ENCODE results near the gene VPS26C. TPM values are rescaled to one million over a fixed set of nuclear protein-coding genes. Genes with fewer than 3 reads are reported as not detected.
A peak's percentile ranks its signal among the peaks of the same experiment; 100 is the strongest.
"Not testable (repeated sequence)": the region's sequence is repeated elsewhere in the genome, so short reads cannot be mapped to it uniquely, and the experiment has no call there.

VPS26C gene
- total RNA-seq (ENCODE audit: unreplicated experiment) = 63.8 TPM
- long read RNA-seq, transcript VPS26C-201 (8 exons, 3,256 nt) = major isoform, 14 of 24 reads
- long read RNA-seq, partial matches to known transcripts = 2 of 24 reads
- long read RNA-seq, other reads (novel, unspliced or antisense) = 4 of 24 reads

- H3K9me3 Mint-ChIP-seq (ENCODE audit: unreplicated experiment) = no peaks in the 10 kb centered on the region
- DNase-seq (ENCODE audit: low spot score) = peak; percentile 97
- H3K27me3 Mint-ChIP-seq (ENCODE audit: unreplicated experiment) = peaks cover 6% of the 10 kb centered on the region
- H3K4me1 Mint-ChIP-seq (ENCODE audit: unreplicated experiment) = peaks cover 25% of the 10 kb centered on the region
- H3K27ac Mint-ChIP-seq (ENCODE audit: unreplicated experiment) = peak within 1 kb of the TSS; percentile 91
- TF ChIP-seq CTCF (IDR thresholded peaks at IDR 0.05; ENCODE audit: unreplicated experiment) = no peak
- no peaks in the 10 kb centered on the region for H3K36me3 Mint-ChIP-seq (ENCODE audit: low read depth, unreplicated experiment)
- peak within 1 kb of the TSS; percentile 98 for H3K4me3 Mint-ChIP-seq (ENCODE audit: unreplicated experiment)
Measured at GRCh38 chr21:37267269-37268185, at the start of gene VPS26C. TSS of gene VPS26C (minus strand) at chr21:37267334. CDS start at chr21:37267294, 40 bp downstream.

GRCh38 chr21:37316072-37316471 lies 48.9 kb upstream of the VPS26C start:
- H3K9me3 Mint-ChIP-seq (ENCODE audit: unreplicated experiment); H3K4me3 Mint-ChIP-seq (ENCODE audit: unreplicated experiment); H3K36me3 Mint-ChIP-seq (ENCODE audit: low read depth, unreplicated experiment): not testable (repeated sequence)

GRCh38 chr21:37300114-37300751 lies 33.1 kb upstream of the VPS26C start:
- H3K27me3 Mint-ChIP-seq (ENCODE audit: unreplicated experiment) = peaks cover 3% of the 10 kb centered on the region
- no peak for TF ChIP-seq CTCF (IDR thresholded peaks at IDR 0.05; ENCODE audit: unreplicated experiment)
- H3K4me1 Mint-ChIP-seq (ENCODE audit: unreplicated experiment) = peaks cover 4% of the 10 kb centered on the region
- no peak overlapping the region for H3K4me3 Mint-ChIP-seq (ENCODE audit: unreplicated experiment)
- DNase-seq (ENCODE audit: low spot score) = no peak
- no peaks in the 10 kb centered on the region for H3K36me3 Mint-ChIP-seq (ENCODE audit: low read depth, unreplicated experiment)
- no peak overlapping the region for H3K27ac Mint-ChIP-seq (ENCODE audit: unreplicated experiment)
- H3K9me3 Mint-ChIP-seq (ENCODE audit: unreplicated experiment) = no peaks in the 10 kb centered on the region

More at GRCh38 chr21:37316072-37316471, 48.9 kb upstream of the VPS26C start:
- not testable (repeated sequence) for DNase-seq (ENCODE audit: low spot score); H3K27ac Mint-ChIP-seq (ENCODE audit: unreplicated experiment); H3K27me3 Mint-ChIP-seq (ENCODE audit: unreplicated experiment); H3K4me1 Mint-ChIP-seq (ENCODE audit: unreplicated experiment)

GRCh38 chr21:37297364-37297763 lies 30.2 kb upstream of the VPS26C start:
- Mint-ChIP-seq H3K4me1 (ENCODE audit: unreplicated experiment) (peaks cover 18% of the 10 kb centered on the region), H3K4me3 (ENCODE audit: unreplicated experiment) (no peak overlapping the region), H3K9me3 (ENCODE audit: unreplicated experiment) (no peaks in the 10 kb centered on the region), H3K27me3 (ENCODE audit: unreplicated experiment) (no peaks in the 10 kb centered on the region), H3K36me3 (ENCODE audit: low read depth, unreplicated experiment) (no peaks in the 10 kb centered on the region), H3K27ac (ENCODE audit: unreplicated experiment) (no peak overlapping the region)
- no peak for DNase-seq (ENCODE audit: low spot score)
- no peak for TF ChIP-seq CTCF (IDR thresholded peaks at IDR 0.05; ENCODE audit: unreplicated experiment)

GRCh38 chr21:37294679-37295078 lies 27.5 kb upstream of the VPS26C start:
- Mint-ChIP-seq H3K36me3 (ENCODE audit: low read depth, unreplicated experiment) (no peaks in the 10 kb centered on the region), H3K4me1 (ENCODE audit: unreplicated experiment) (peaks cover 21% of the 10 kb centered on the region), H3K4me3 (ENCODE audit: unreplicated experiment) (no peak overlapping the region), H3K27ac (ENCODE audit: unreplicated experiment) (no peak overlapping the region), H3K27me3 (ENCODE audit: unreplicated experiment) (no peaks in the 10 kb centered on the region), H3K9me3 (ENCODE audit: unreplicated experiment) (no peaks in the 10 kb centered on the region)
- peak; percentile 24 for DNase-seq (ENCODE audit: low spot score)
- no peak for TF ChIP-seq CTCF (IDR thresholded peaks at IDR 0.05; ENCODE audit: unreplicated experiment)

All from endothelial cell (in vitro differentiated cells).